Panc1 (cell line): ENCODE results near the gene MPP2. TPM values are rescaled to one million over a fixed set of nuclear protein-coding genes. Genes with fewer than 3 reads are reported as not detected.

ENCODE experiments used
- ATAC-seq: fragments of 200-7000 bp; cut with Tn5 transposase; 2 replicates; pipeline ENCODE4 v1.9.1; 2020; ENCODE audit warnings: mild to moderate bottlenecking, moderate library complexity
- BruUV-seq: library from RNA; stranded (reverse); fragments of 400-500 nt; replicated peaks from 2 replicates; lab custom pipeline; 2021; lab: Mats Ljungman, UMichigan
- CTCF ChIA-PET: fragments of 300-600 bp; sonication (Branson Sonifier 250); formaldehyde crosslinking; loops from one replicate; lab custom pipeline; 2022; ENCODE audit warnings: antibody characterized with exemption; lab: Charles Lee
- POLR2A ChIA-PET: fragments of 300-600 bp; sonication (Branson Sonifier 250); formaldehyde crosslinking; loops from one replicate; lab custom pipeline; 2022; ENCODE audit warnings: antibody characterized with exemption; lab: Charles Lee
- DNase-seq: peaks from one replicate; pipeline ENCODE4 v3.0.0-alpha.2; 2010; ENCODE audit warnings: low read depth, low spot score
- H3K27ac ChIP-seq: 2 replicates; pipeline ENCODE4 v1.5.1; 2011; ENCODE audit warnings: mild to moderate bottlenecking, low read length, inconsistent platforms
- H3K27me3 ChIP-seq: fragments of 200-500 bp; sonication (Bioruptor generic); 2 replicates; pipeline ENCODE4 v1.6.0; 2014; ENCODE audit warnings: low read length, inconsistent platforms; ENCODE audit not compliant: control insufficient read depth, insufficient read depth
- H3K36me3 ChIP-seq: fragments of 200-500 bp; sonication (Bioruptor generic); 2 replicates; pipeline ENCODE4 v1.5.1; 2014; ENCODE audit warnings: inconsistent platforms, mild to moderate bottlenecking, low read length, moderate library complexity; ENCODE audit not compliant: control insufficient read depth, insufficient read depth
- H3K4me1 ChIP-seq: 2 replicates; pipeline ENCODE4 v1.5.1; 2011; ENCODE audit warnings: inconsistent platforms, mild to moderate bottlenecking, low read length, moderate library complexity; ENCODE audit not compliant: control insufficient read depth, insufficient read depth
- H3K4me3 ChIP-seq, 2 experiments: 2 replicates each; pipeline ENCODE4 v1.5.1; 2011 to 2012; ENCODE audit warnings: low read depth in 2 of 2, low read length in 2 of 2, mild to moderate bottlenecking in 2 of 2, inconsistent platforms in 1 of 2, moderate library complexity in 1 of 2
- H3K9me3 ChIP-seq: fragments of 200-500 bp; sonication (Bioruptor generic); 2 replicates; pipeline ENCODE4 v1.5.1; 2014; ENCODE audit warnings: low read depth, mild to moderate bottlenecking, inconsistent platforms, low read length, moderate library complexity; ENCODE audit not compliant: control insufficient read depth, insufficient read depth
- CTCF ChIP-seq: fragments of 450-650 bp; IDR thresholded peaks from 2 replicates; pipeline ENCODE4 v1.5.1; 2017; ENCODE audit warnings: mild to moderate bottlenecking
- POLR2AphosphoS5 ChIP-seq: IDR thresholded peaks from 2 replicates; pipeline ENCODE4 v1.6.1; 2012; ENCODE audit warnings: mild to moderate bottlenecking, low read depth, low read length, moderate library complexity
- REST ChIP-seq, 2 experiments: IDR thresholded peaks; 2 replicates each; pipeline ENCODE4 v1.6.1; 2011 to 2012; ENCODE audit warnings: low read depth in 2 of 2, control low read depth in 1 of 2, low read length in 1 of 2, mild to moderate bottlenecking in 1 of 2, moderate library complexity in 1 of 2; ENCODE audit not compliant: insufficient read depth in 1 of 2
- SIN3A ChIP-seq: IDR thresholded peaks from 2 replicates; pipeline ENCODE4 v1.6.1; 2012; ENCODE audit warnings: low read depth, mild to moderate bottlenecking, low read length, moderate library complexity, borderline replicate concordance; ENCODE audit not compliant: insufficient read depth
- TCF7L2 ChIP-seq: IDR thresholded peaks from 2 replicates; pipeline ENCODE4 v1.6.1; 2011; ENCODE audit warnings: mild to moderate bottlenecking, low read depth, low read length, inconsistent platforms
- in situ Hi-C: cut with HindIII; loops from 2 replicates; pipeline ENCODE4 v1.10.0; 2016; ENCODE audit warnings: low sequenced_read_pairs, low pct_unique_long_range_greater_than_20kb
- intact Hi-C: fragments of 100-400 bp; cut with micrococcal nuclease; formaldehyde crosslinking; loops from one replicate; pipeline ENCODE4 v1.10.0; 2022; ENCODE audit not compliant: unreplicated experiment
- total RNA-seq: library from RNA; stranded (reverse); gene quantifications from one replicate; pipeline ENCODE4 v1.2.1, GENCODE V29; 2021; ENCODE audit not compliant: unreplicated experiment

MPP2 gene
- total RNA-seq, 1 experiment from 2014 or later = 3.5 TPM

GRCh38 chr17:43917016-43917347 lies 9.6 kb upstream of the MPP2 start:
- POLR2A ChIA-PET = no interaction called here
- Histone ChIP-seq H3K9me3 (no peaks in the 10 kb centered on the region), H3K27me3 (no peaks in the 10 kb centered on the region), H3K4me1 (no peaks in the 10 kb centered on the region), H3K4me3 (no peak overlapping the region), H3K36me3 (no peaks in the 10 kb centered on the region), H3K27ac (no peak overlapping the region)
- CTCF ChIA-PET = no interaction called here
- BruUV-seq = no TSS peak
- no peak for DNase-seq
- intact Hi-C loops (no loop called here), in situ Hi-C loops (no loop called here)
- ATAC-seq = no peak
- no peak for TF ChIP-seq SIN3A

- ATAC-seq (no peak), DNase-seq (no peak)
- Histone ChIP-seq H3K9me3 (no peaks in the 10 kb centered on the region), H3K27me3 (no peaks in the 10 kb centered on the region), H3K36me3 (no peaks in the 10 kb centered on the region), H3K4me3 (no peak overlapping the region), H3K4me1 (no peaks in the 10 kb centered on the region), H3K27ac (no peak overlapping the region)
- ChIA-PET CTCF (no interaction called here), POLR2A (no interaction called here)
- intact Hi-C loops = no loop called here
- no TSS peak for BruUV-seq
- in situ Hi-C loops = no loop called here
- TF ChIP-seq CTCF (no peak), TCF7L2 (no peak), POLR2AphosphoS5 (no peak), REST (IDR thresholded peaks at IDR 0.05; ENCODE audit: insufficient read depth in 1 of 2, low read depth in 2 of 2, low read length in 1 of 2) (no peak), SIN3A (no peak)
These were observed 9.0 kb upstream of the MPP2 start for GRCh38 chr17:43916385-43916784.

- intact Hi-C loops (no loop called here), in situ Hi-C loops (no loop called here)
- ChIA-PET POLR2A (no interaction called here), CTCF (no interaction called here)
- no TSS peak for BruUV-seq
- H3K4me1 ChIP-seq = no peaks in the 10 kb centered on the region
- TF ChIP-seq SIN3A (no peak), REST (IDR thresholded peaks at IDR 0.05; ENCODE audit: insufficient read depth in 1 of 2, low read depth in 2 of 2, low read length in 1 of 2) (no peak), CTCF (no peak), TCF7L2 (no peak), POLR2AphosphoS5 (no peak)
- DNase-seq (no peak), ATAC-seq (no peak)
- no peaks in the 10 kb centered on the region for H3K9me3 ChIP-seq
- H3K36me3 ChIP-seq = no peaks in the 10 kb centered on the region
- H3K27me3 ChIP-seq = no peaks in the 10 kb centered on the region
- no peak overlapping the region for H3K4me3 ChIP-seq
- no peak overlapping the region for H3K27ac ChIP-seq
These were observed 8.2 kb upstream of the MPP2 start for GRCh38 chr17:43915559-43915958.
